GM12874 (cell line): ENCODE results near the gene SERPING1.

Experiments used
- TF ChIP-seq, protein P1 (sequence below): IDR thresholded peaks from 2 replicates; pipeline ENCODE4 v1.5.1; 2011; ENCODE audit warnings: low read depth, mild to moderate bottlenecking, control low read depth, low read length, moderate library complexity; ENCODE audit not compliant: insufficient read depth

Gene SERPING1

GRCh38 chr11:57646194-57646798 lies 48.8 kb downstream of the SERPING1 start:
- TF ChIP-seq, protein P1, sequence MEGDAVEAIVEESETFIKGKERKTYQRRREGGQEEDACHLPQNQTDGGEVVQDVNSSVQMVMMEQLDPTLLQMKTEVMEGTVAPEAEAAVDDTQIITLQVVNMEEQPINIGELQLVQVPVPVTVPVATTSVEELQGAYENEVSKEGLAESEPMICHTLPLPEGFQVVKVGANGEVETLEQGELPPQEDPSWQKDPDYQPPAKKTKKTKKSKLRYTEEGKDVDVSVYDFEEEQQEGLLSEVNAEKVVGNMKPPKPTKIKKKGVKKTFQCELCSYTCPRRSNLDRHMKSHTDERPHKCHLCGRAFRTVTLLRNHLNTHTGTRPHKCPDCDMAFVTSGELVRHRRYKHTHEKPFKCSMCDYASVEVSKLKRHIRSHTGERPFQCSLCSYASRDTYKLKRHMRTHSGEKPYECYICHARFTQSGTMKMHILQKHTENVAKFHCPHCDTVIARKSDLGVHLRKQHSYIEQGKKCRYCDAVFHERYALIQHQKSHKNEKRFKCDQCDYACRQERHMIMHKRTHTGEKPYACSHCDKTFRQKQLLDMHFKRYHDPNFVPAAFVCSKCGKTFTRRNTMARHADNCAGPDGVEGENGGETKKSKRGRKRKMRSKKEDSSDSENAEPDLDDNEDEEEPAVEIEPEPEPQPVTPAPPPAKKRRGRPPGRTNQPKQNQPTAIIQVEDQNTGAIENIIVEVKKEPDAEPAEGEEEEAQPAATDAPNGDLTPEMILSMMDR, result no peak

GRCh38 chr11:57646799-57647303 lies 49.4 kb downstream of the SERPING1 start:
- TF ChIP-seq, protein P1, result no peak

DNA sequence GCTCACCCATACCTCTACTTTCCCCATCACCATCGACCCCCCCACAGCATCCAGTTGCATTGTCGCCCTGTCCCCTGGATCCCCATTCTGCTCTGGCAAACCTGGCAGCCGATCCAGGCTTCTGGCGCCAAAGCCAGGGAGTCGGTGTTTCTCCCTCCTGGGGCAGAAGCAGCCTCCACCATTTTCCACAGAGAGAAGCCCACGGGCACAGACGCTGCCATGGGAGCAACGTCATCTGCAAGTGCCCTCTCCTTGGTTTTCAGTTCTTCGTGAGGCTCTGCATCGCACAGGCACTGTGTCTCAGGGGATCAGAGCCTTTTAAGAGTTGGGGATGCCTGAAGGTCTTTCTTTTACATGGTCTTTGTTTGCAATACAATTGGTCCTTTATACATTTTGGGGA lies 49.9 kb downstream of the SERPING1 start:
- TF ChIP-seq, protein P1, result no peak

DNA sequence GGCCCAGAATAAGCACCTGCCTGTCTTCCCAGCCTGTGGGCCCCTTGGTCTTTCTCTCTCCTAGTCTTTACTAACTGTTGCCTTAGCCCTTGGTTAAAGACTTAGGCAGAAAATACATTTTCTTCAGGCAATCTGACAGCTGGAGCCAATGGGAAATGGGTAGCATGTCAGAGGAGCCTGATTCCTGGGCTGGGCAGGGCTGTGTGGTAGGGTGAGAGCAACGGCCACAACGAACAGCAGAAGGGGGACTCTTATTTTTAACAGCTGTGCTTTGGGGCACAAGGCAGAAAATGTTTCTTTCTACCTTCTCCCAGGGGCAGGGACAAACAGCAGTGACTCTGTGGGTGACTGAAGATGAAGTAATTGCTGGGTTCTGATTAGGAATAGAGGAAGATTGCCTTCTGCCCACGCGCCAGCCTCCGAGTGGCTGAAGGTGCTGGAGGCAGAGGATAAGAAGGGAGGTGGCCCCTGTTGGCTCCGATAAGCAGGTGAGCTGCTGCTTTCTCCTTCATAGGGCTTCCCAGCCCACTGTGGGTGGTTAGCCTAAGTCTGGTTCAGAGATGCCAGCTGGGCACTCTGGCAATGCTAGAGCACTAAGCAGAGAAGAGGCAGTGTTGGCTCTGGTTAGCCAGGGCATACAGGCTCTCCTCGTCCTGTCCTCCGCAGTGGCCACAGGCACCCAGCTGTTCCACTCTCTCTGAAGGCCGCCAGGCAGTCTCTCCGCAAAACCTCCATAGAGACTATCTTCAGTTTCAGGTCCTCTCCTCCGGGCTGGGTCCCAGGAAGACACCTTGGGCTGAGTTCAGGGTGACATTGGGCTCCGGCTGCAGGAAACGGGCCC lies 50.7 kb downstream of the SERPING1 start:
- TF ChIP-seq, protein P1, result no peak

- TF ChIP-seq, protein P1, result no peak
Observed at GRCh38 chr11:57648801-57649735, 51.6 kb downstream of the SERPING1 start.

- TF ChIP-seq, protein P1, result no peak
Observed at GRCh38 chr11:57649826-57650738, 52.6 kb downstream of the SERPING1 start, which contains the start of gene YPEL4. TSS of gene YPEL4 (minus strand) at chr11:57649912. CDS start at chr11:57647107, 2,805 bp downstream.
